Measurements from ENCODE around the gene FAM240A.
"Not testable (repeated sequence)": the region's sequence is repeated elsewhere in the genome, so short reads cannot be mapped to it uniquely, and the experiment has no call there.

Gene FAM240A

GRCh38 chr3:46586738-46587246 lies 25.5 kb upstream of the FAM240A start:
- DNase-seq (ENCODE audit: low read depth in 4 of 4, low spot score in 1 of 4): no peak

- DNase-seq (ENCODE audit: low read depth in 4 of 4, low spot score in 1 of 4): not testable (repeated sequence)
These were observed 25.1 kb upstream of the FAM240A start for GRCh38 chr3:46587268-46587667.

GRCh38 chr3:46593274-46593862 lies 19.0 kb upstream of the FAM240A start:
- DNase-seq (ENCODE audit: low read depth in 4 of 4, low spot score in 1 of 4): no peak

GRCh38 chr3:46593979-46594378 lies 18.3 kb upstream of the FAM240A start:
- no peak for DNase-seq (ENCODE audit: low read depth in 4 of 4, low spot score in 1 of 4)

GRCh38 chr3:46594723-46595122 lies 17.6 kb upstream of the FAM240A start:
- no peak for DNase-seq (ENCODE audit: low read depth in 4 of 4, low spot score in 1 of 4)

GRCh38 chr3:46595819-46596314 lies 16.5 kb upstream of the FAM240A start:
- DNase-seq (ENCODE audit: low read depth in 4 of 4, low spot score in 1 of 4): no peak

GRCh38 chr3:46599590-46599989 lies 12.7 kb upstream of the FAM240A start:
- no peak for DNase-seq (ENCODE audit: low read depth in 4 of 4, low spot score in 1 of 4)

GRCh38 chr3:46603446-46604046 lies 8.8 kb upstream of the FAM240A start:
- DNase-seq (ENCODE audit: low read depth in 4 of 4, low spot score in 1 of 4): no peak

- no peak for DNase-seq (ENCODE audit: low read depth in 4 of 4, low spot score in 1 of 4)
These were observed 8.2 kb upstream of the FAM240A start for GRCh38 chr3:46604127-46604526.

GRCh38 chr3:46607603-46608028 lies 4.7 kb upstream of the FAM240A start:
- DNase-seq (ENCODE audit: low read depth in 4 of 4, low spot score in 1 of 4): no peak

GRCh38 chr3:46609212-46609721 lies 3.1 kb upstream of the FAM240A start:
- no peak for DNase-seq (ENCODE audit: low read depth in 4 of 4, low spot score in 1 of 4)

- no peak for DNase-seq (ENCODE audit: low read depth in 4 of 4, low spot score in 1 of 4)
These were observed 2.2 kb upstream of the FAM240A start for GRCh38 chr3:46609944-46610722.

GRCh38 chr3:46613313-46614005 lies 1.1 kb downstream of the FAM240A start:
- DNase-seq (ENCODE audit: low read depth in 4 of 4, low spot score in 1 of 4): no peak

- no peak for DNase-seq (ENCODE audit: low read depth in 4 of 4, low spot score in 1 of 4)
These were observed 2.1 kb downstream of the FAM240A start for GRCh38 chr3:46614431-46614830.

- no peak for DNase-seq (ENCODE audit: low read depth in 4 of 4, low spot score in 1 of 4)
These were observed 2.9 kb downstream of the FAM240A start for GRCh38 chr3:46615050-46615775.

- no peak for DNase-seq (ENCODE audit: low read depth in 4 of 4, low spot score in 1 of 4)
These were observed 3.7 kb downstream of the FAM240A start for GRCh38 chr3:46615976-46616375.

- no peak for DNase-seq (ENCODE audit: low read depth in 4 of 4, low spot score in 1 of 4)
These were observed 5.6 kb downstream of the FAM240A start for GRCh38 chr3:46617941-46618340.

- no peak for DNase-seq (ENCODE audit: low read depth in 4 of 4, low spot score in 1 of 4)
These were observed 7.8 kb downstream of the FAM240A start for GRCh38 chr3:46619845-46620778.

- no peak for DNase-seq (ENCODE audit: low read depth in 4 of 4, low spot score in 1 of 4)
These were observed 12.2 kb downstream of the FAM240A start for GRCh38 chr3:46624533-46624932.

All from stimulated activated CD4-positive, alpha-beta T cell treated with anti-CD3 and anti-CD28 coated beads, Interleukin-1b, Interleukin-23, amount 100 ng/mL, for 24 hours (primary cell).